ENCODE measurements around the gene ARPC2. TPM values are rescaled to one million over a fixed set of nuclear protein-coding genes. Genes with fewer than 3 reads are reported as not detected.

The ARPC2 gene
- total and polyA plus RNA-seq, 10 of the 15 experiments (the other 5 are each of a cell fraction or from before 2014, with no cell fraction given): 440 to 980 (median 709) TPM

GRCh38 chr2:218218268-218219185 lies 1.5 kb downstream of the ARPC2 start (continued):
- TF ChIP-seq RFX5 (IDR thresholded peaks at IDR 0.05; ENCODE audit: low read depth, low read length): no peak
- no peak for TF ChIP-seq CBX5 (IDR thresholded peaks at IDR 0.05; ENCODE audit: low read depth)
- no peak for TF ChIP-seq ESRRA (IDR thresholded peaks at IDR 0.05; ENCODE audit: low read length)
- TF ChIP-seq IRF4 (IDR thresholded peaks at IDR 0.05; ENCODE audit: low read depth, low read length): no peak
- no peak; the same call in 1 of the 2 replicates for TF ChIP-seq NBN (IDR thresholded peaks at IDR 0.05)
- TF ChIP-seq SRF (IDR thresholded peaks at IDR 0.05; ENCODE audit: low read depth in 2 of 2, low read length in 2 of 2): no peak
- TF ChIP-seq ELK1 (IDR thresholded peaks at IDR 0.05; ENCODE audit: low read depth, low read length): no peak
- no peak for TF ChIP-seq POLR2AphosphoS2 (IDR thresholded peaks at IDR 0.05; ENCODE audit: low read depth, low read length)
- peak; percentile 82; the same call in 1 of the 2 replicates for TF ChIP-seq RELB (IDR thresholded peaks at IDR 0.05; ENCODE audit: low read depth)

Data from GM12878 (cell line).